Measurements from ENCODE around the gene SNORC. TPM values are rescaled to one million over a fixed set of nuclear protein-coding genes. Genes with fewer than 3 reads are reported as not detected.
A peak's percentile ranks its signal among the peaks of the same experiment; 100 is the strongest.
"Not testable (repeated sequence)": the region's sequence is repeated elsewhere in the genome, so short reads cannot be mapped to it uniquely, and the experiment has no call there.

Gene SNORC
- total and polyA plus RNA-seq, 2 experiments from 2014 or later: 2.2 to 7.5 TPM

- H3K9me3 ChIP-seq (ENCODE audit: low read depth): no peaks in the 10 kb centered on the region
- H3K27ac ChIP-seq: no peak overlapping the region
- H3K4me1 ChIP-seq (ENCODE audit: insufficient read depth): no peaks in the 10 kb centered on the region
- DNase-seq (ENCODE audit: low spot score): peak; percentile 19
- no peak for TF ChIP-seq EZH2 (IDR thresholded peaks at IDR 0.05; ENCODE audit: borderline replicate concordance)
- TF ChIP-seq CTCF (IDR thresholded peaks at IDR 0.05; ENCODE audit: poor library complexity): no peak
- no peak for TF ChIP-seq EZH2phosphoT487 (IDR thresholded peaks at IDR 0.05; ENCODE audit: low read depth, severe bottlenecking, unreplicated experiment)
- H3K9me2 ChIP-seq (replicated peaks; ENCODE audit: insufficient read depth): no peaks in the 10 kb centered on the region
- no peaks in the 10 kb centered on the region for H4K20me1 ChIP-seq (ENCODE audit: insufficient read depth, poor library complexity, severe bottlenecking)
- no peak overlapping the region for H3K4me3 ChIP-seq
- H3K4me2 ChIP-seq: no peak overlapping the region
- H2AFZ ChIP-seq: no peak overlapping the region
- H3K79me2 ChIP-seq: no peaks in the 10 kb centered on the region
- no peaks in the 10 kb centered on the region for H3K27me3 ChIP-seq
- peaks cover 4% of the 10 kb centered on the region for H3K36me3 ChIP-seq (replicated peaks; ENCODE audit: insufficient read depth, low read depth)
Observed at GRCh38 chr2:232846055-232846454, 24.0 kb upstream of the SNORC start.

DNA sequence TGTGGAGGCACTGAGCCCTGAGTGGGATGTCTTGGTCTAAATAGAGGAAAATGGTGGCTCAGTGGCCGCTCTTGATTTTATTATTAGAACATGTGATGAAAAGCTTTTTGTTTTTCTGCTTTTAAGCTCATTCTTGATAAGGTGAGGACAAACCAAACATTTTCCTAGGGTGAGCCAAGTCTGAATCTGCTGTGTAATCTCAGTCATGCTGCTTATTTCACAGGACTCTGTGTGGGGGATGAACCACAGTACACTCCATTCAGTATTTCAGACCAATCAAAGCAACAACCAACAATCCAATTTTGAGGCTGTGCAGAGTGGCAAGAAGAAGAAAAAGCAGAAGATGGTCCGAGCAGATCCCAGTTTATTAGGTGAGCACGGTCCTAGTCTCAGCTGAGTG, 20.0 kb upstream of the SNORC start:
- no peaks in the 10 kb centered on the region for H3K4me1 ChIP-seq (ENCODE audit: insufficient read depth)
- no peak overlapping the region for H2AFZ ChIP-seq
- WGBS (ENCODE audit: low lambda C conversion rate, missing lambda C conversion rate): 89% methylated on average over 3 of the region's 3 CpGs
- H3K4me2 ChIP-seq: no peak overlapping the region
- no peaks in the 10 kb centered on the region for H3K79me2 ChIP-seq
- TF ChIP-seq EZH2phosphoT487 (IDR thresholded peaks at IDR 0.05; ENCODE audit: low read depth, severe bottlenecking, unreplicated experiment) (no peak), EZH2 (IDR thresholded peaks at IDR 0.05; ENCODE audit: borderline replicate concordance) (no peak), CTCF (IDR thresholded peaks at IDR 0.05; ENCODE audit: poor library complexity) (no peak)
- no peak overlapping the region for H3K4me3 ChIP-seq
- peaks cover 4% of the 10 kb centered on the region for H3K36me3 ChIP-seq (replicated peaks; ENCODE audit: insufficient read depth, low read depth)
- H4K20me1 ChIP-seq (ENCODE audit: insufficient read depth, poor library complexity, severe bottlenecking): no peaks in the 10 kb centered on the region
- H3K27ac ChIP-seq: no peak overlapping the region
- no peaks in the 10 kb centered on the region for H3K9me3 ChIP-seq (ENCODE audit: low read depth)
- H3K9me2 ChIP-seq (replicated peaks; ENCODE audit: insufficient read depth): no peaks in the 10 kb centered on the region
- no peaks in the 10 kb centered on the region for H3K27me3 ChIP-seq
- DNase-seq (ENCODE audit: low spot score): no peak

GRCh38 chr2:232852081-232852480, 18.0 kb upstream of the SNORC start:
- not testable (repeated sequence) for H3K4me3 ChIP-seq; H3K9me2 ChIP-seq (replicated peaks; ENCODE audit: insufficient read depth); H3K4me1 ChIP-seq (ENCODE audit: insufficient read depth); H3K27me3 ChIP-seq; H3K79me2 ChIP-seq; H3K4me2 ChIP-seq; DNase-seq (ENCODE audit: low spot score); H3K9me3 ChIP-seq (ENCODE audit: low read depth); H2AFZ ChIP-seq; H4K20me1 ChIP-seq (ENCODE audit: insufficient read depth, poor library complexity, severe bottlenecking); H3K36me3 ChIP-seq (replicated peaks; ENCODE audit: insufficient read depth, low read depth); H3K27ac ChIP-seq
- 86% methylated on average over 11 of the region's 11 CpGs for WGBS (ENCODE audit: low lambda C conversion rate, missing lambda C conversion rate)

- no peak overlapping the region for H3K27ac ChIP-seq
- no peaks in the 10 kb centered on the region for H3K9me2 ChIP-seq (replicated peaks; ENCODE audit: insufficient read depth)
- H3K79me2 ChIP-seq: no peaks in the 10 kb centered on the region
- H3K4me2 ChIP-seq: no peak overlapping the region
- no peaks in the 10 kb centered on the region for H3K27me3 ChIP-seq
- H3K36me3 ChIP-seq (replicated peaks; ENCODE audit: insufficient read depth, low read depth): no peaks in the 10 kb centered on the region
- peaks cover 8% of the 10 kb centered on the region for H3K4me1 ChIP-seq (ENCODE audit: insufficient read depth)
- H2AFZ ChIP-seq: no peak overlapping the region
- TF ChIP-seq EZH2phosphoT487 (IDR thresholded peaks at IDR 0.05; ENCODE audit: low read depth, severe bottlenecking, unreplicated experiment) (no peak), CTCF (IDR thresholded peaks at IDR 0.05; ENCODE audit: poor library complexity) (no peak)
- H4K20me1 ChIP-seq (ENCODE audit: insufficient read depth, poor library complexity, severe bottlenecking): no peaks in the 10 kb centered on the region
- WGBS (ENCODE audit: low lambda C conversion rate, missing lambda C conversion rate): 93% methylated on average over 2 of the region's 2 CpGs
- no peak overlapping the region for H3K4me3 ChIP-seq
- no peaks in the 10 kb centered on the region for H3K9me3 ChIP-seq (ENCODE audit: low read depth)
- DNase-seq (ENCODE audit: low spot score): no peak
Observed at GRCh38 chr2:232852676-232853075, 17.4 kb upstream of the SNORC start.
